HG03039 (cell line): ENCODE data around the gene SHANK2.

Experiments
- ATAC-seq: cut with Tn5 transposase; IDR thresholded peaks from one replicate; pipeline ENCODE4 v1.9.1; 2021; ENCODE audit warnings: mild to moderate bottlenecking, moderate library complexity; ENCODE audit not compliant: unreplicated experiment

The SHANK2 gene

DNA sequence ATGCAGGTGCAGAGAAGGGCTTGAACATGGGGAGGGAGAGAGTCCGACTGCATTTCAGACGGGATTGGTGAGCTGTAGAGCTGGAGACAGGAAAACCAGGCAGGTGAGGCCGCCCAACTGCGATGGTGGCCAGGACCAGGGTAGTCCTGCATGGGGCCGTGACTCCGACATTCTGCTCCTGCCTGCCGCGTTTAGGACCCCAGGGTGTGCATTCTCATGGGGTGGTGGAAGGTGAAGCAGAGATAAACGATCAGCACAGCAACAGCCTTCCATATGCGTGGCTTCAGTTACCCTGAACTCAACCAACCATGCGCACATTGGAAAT, 29.3 kb downstream of the SHANK2 start:
- ATAC-seq, result no peak

GRCh38 chr11:71222318-71223080, 29.9 kb downstream of the SHANK2 start:
- no peak for ATAC-seq

GRCh38 chr11:71221821-71222220, 30.6 kb downstream of the SHANK2 start:
- no peak for ATAC-seq

DNA sequence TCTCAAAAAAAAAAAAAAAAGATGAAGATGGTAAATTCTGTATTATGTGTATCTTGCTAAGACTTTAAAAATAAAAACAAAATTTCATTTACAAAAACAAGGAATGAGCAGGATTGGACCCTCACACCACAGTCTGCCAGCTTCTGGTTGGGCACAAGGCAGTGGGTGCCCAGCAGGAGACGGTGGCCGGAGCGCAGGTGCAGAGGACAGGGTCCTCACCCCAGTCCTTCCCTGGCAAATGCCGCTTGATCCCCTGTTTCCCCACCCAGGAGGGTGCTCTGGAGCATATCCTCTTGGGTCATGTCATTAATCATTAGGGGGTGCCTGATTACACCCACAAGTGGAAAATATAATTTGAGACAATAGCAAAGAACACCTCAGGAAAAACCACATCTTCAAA, 31.2 kb downstream of the SHANK2 start:
- no peak for ATAC-seq

- ATAC-seq, result no peak
Measured at GRCh38 chr11:71218789-71219499, 33.4 kb downstream of the SHANK2 start.

- no peak for ATAC-seq
Measured at GRCh38 chr11:71215425-71215965, 36.9 kb downstream of the SHANK2 start.

DNA sequence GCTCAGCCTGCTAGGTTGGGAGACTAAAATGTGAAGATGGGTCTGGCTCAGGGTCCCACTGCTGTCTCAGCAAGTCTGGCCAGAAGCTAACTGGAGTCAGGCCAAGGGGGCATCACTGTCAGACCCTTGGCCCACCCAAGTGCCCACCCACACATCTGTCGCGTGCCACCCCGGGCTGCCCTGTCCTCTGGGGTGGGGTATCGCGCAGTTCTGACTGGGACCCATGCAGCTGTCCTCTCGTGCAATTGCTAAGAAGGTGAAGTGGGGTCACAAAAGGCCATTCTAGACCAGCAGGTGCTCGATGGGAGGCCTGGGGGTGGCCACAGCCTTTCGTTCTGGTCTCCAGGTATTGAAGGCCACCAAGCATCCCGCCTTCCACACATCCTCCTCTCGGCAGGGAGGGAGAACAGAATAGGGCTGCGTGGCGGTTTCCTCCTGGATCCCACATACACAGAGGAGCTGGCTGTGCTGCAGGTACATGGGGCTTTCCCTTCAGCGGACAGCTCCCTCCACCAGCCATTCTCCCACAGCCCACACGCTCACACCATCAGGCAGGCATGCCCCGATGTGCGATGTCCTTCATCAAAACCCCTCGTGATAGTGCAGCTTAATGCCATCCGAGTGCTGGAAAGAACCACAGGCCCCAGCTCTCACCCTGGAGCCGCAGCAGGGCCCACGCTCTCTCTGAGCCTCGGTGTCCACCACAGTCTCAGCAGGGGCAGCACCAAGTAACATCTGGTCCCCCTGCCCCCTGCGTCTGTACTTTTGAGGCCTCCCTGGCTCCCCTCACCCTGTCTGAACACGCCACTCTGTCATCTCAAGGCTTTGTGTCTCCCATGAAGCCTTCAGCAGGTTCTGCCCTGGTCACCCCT, 37.6 kb downstream of the SHANK2 start:
- no peak for ATAC-seq

DNA sequence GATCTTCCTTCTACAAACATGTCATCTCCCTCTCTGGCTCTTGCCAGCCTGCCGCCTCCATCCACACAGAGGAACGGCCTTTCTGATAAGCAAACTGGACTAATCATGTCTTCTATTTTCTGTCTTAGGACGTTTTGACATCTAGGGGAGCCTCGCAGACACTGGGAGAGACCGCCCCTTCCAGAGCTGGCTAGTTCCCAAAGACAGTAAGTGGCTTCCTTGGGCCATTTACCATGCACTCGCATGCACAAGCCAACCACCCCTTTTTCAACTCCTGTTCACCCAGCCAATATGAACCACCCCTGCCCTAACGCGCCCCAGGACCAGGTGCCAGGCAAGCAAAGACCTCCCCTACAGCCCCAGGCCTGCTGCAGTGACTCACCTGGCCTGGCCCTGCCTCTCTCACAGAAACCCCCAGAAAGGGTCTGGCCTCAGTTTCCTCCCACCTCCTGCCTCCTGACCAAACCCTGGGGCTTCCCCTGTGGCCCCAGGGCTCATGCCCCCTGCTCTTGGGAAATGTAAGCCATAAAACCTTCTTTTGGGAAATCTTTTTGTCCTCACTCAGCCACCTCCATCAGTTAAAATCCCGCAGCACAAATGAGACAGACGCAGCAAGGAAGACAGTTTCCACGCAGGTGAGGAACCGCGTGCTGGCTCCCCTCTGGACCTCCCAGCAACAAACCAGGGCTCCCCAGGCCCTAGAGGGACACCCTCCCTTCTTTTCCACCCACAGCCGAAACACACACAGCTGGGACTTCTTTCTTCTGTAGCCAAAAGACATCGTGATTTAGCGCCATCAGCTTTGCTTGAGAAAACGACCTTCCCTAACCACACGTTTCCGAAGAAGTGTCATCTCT, 38.5 kb downstream of the SHANK2 start:
- no peak for ATAC-seq

DNA sequence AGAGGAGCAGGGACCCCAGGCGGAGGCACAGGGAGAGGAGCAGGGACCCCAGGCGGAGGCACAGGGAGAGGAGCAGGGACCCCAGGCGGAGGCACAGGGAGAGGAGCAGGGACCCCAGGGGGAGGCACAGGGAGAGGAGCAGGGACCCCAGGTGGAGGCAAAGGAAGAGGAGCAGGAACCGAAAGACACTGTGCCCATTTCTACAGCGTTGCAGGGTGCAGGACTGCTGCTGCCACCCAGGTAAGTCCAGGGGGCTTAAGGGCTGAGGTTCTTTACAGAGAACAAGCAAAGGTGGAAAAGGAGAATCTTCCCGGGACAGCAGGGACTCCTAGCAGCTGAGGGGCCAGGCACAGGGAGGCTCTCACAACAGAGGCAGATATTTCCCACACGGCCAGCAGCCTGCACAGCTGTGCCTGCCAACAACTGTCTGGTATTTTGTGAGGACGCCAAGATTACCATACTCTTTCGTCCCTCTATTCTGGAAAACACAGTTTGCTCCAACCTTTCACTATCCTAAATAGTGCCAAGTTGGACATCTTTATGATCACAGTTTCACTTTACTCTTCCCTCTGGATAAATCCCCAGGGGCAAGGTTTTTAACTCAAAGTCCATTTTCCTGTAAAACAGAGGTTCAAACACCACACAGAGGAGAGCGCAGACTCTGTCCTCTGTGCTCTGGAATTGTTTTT, 39.4 kb downstream of the SHANK2 start:
- ATAC-seq, result no peak

GRCh38 chr11:71211631-71212030, 40.7 kb downstream of the SHANK2 start:
- ATAC-seq, result no peak

DNA sequence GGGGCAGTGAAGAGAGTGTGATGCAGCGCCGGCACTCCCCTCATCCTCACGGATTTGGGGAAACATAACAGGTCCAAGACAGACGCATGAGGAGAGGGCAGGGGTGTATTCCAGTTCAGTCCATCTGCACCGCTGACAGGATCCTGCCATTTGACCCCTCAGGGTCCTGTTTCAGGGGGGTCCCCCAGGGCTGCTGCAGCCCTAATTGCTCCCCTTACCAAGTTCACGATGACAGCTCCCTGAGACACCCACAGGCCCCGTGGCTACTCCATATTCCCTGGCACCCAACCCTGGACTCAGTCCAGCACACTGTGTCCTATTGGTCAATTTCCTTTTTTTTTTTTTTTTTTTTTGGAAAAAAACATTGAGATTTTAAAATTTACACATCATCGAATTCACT, 41.5 kb downstream of the SHANK2 start:
- no peak for ATAC-seq

DNA sequence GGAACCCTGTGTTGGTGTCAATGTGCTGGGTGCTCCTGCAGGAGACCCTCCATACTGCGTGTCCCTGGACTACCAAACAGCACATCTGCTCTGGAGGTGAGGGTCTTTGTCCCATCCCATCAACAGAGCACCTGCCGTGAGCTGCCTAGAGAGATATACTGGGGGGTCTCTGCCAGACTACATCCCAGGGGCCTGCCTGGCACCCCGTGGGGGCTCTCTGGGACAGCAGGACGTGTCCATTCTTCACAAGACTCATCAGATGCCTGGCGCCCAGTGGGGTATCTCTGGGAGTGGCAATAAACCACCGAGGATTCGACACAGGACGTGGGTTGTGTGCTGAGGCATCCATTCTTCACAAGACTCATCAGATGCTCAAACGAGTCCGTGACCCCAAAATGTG, 42.7 kb downstream of the SHANK2 start:
- no peak for ATAC-seq

GRCh38 chr11:71209181-71209580, 43.2 kb downstream of the SHANK2 start:
- ATAC-seq, result no peak

DNA sequence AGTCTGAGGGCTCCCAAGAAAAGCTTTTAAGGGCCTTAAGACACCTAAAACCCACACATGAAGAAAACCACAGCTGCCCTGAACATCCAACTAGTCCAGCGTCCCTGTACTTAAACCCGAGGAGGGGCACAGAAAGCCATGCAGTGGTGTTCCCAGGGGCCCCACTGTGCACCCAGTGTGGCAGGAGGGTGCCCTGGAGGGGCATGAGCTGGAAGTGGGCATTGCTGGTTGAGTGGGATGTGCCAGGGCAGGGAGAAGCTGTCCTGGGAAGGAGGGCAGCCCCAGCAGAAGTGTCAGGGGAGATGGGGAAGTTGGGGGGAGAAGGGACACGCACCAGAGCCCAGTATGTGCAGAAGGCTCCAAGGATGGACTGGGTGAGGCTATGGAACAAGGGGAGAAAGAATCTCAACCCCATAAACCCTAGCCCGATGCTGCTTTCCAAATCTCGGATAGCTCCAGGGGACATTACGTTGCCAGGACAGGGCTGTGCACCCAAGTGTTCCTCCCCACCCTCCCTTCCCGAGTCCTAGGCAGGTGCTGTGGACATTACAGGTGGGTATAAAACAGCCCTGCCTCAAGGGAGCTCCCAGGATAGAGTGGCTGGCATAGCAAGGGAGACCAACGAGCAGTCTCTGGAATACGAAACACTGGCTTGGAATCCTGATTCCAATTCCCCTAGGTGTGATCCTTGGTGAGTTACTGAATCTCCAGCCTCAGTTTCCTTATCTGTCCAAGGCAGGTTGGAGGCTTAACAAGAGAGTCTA, 44.2 kb downstream of the SHANK2 start:
- ATAC-seq, result no peak

DNA sequence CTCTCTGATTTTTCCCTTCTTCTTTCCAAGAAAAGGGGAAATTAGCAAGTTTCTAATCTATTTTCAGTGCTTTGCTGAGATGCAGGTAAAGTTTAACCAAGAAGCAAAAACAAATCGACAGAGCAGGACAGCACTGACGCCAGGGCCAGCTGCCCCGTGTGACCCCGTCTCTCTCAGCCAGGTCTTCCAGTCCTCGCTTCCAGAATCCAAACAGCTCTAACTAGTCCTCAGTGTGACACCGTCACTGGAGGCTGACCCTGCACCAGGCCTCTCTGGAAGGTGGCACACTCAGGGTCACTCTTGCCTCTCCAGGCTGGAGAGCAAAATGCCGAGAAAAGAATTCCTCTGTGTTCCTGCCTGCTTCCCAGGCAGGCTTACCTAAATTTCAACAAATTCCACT, 44.8 kb downstream of the SHANK2 start:
- no peak for ATAC-seq

- no peak for ATAC-seq
Measured at GRCh38 chr11:71206186-71206585, 46.2 kb downstream of the SHANK2 start.

GRCh38 chr11:71204748-71205664, 47.4 kb downstream of the SHANK2 start:
- ATAC-seq, result no peak

DNA sequence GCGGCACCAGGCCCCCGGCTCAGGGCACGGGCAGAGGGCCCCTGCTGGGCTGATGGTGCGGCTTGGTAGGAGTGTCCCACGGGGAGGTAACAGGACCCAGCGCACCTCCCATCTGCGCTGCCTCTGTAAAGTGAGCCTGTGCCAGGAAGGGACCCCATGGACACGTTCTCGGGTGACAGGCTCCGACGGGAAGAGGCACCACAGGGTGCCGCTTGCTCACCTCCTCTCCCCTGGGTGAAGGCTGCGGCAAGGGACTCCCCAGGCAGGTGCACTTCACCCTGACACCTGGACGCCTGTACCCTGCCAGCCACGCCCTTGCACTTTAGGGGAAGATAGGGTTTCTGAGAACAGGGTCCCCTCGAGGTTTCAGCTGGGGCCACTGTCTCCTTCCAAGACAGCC, 48.1 kb downstream of the SHANK2 start:
- no peak for ATAC-seq
